GM21786 (cell line): Measurements from ENCODE around the gene GPC5.
"Not testable (repeated sequence)": the region's sequence is repeated elsewhere in the genome, so short reads cannot be mapped to it uniquely, and the experiment has no call there.

ENCODE experiments used
- ATAC-seq: cut with Tn5 transposase; IDR thresholded peaks from one replicate; pipeline ENCODE4 v1.9.1; 2021; ENCODE audit not compliant: unreplicated experiment

Gene GPC5

DNA sequence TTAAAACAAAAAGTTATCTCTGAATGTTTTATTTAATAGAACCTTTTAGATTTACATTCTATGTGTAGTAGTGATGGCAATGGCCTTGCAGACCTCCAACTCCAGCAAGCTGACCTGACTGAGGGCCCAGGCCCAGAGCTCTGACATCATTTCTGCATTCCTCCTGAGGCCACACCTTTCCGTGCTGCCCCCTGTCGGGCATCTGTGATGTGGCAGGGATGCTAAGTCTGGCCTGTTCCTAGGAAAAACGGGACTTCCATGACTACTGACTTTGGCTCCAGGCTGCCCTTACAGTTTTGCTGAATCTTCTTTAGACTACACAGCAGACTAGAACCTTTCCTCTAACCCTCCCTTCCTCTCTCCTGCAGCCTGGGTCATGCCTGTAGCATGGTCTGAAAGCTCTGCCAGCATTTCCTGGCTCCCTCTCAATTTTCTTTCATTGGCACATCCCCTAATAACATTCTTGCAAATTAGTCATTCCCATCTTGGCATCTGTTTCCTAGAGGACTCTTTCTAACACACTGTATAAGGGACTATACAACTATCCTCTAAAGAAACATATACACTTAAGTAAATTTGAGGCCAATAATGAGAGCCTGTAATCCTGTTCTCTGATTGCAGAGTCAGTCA, 249.1 kb downstream of the GPC5 start:
- ATAC-seq = peak; percentile 44

DNA sequence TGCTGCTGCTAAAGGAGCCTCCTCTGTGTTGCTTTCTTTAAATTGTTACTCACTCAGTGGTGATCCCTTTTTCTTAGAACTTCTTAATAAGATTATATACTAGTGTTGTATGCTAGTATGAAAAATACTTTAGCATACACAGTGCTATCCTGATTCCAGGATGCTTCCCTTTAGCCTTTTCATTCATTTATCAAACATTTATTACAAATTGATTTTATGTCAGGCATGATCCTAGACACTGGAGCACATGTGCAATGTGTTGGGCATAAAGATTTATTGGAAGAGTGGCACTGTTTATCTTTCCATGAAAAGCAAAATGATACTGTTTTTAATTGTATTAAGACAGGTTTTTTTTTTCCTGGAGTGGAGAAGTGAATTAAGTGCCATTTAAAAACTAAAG, 249.6 kb downstream of the GPC5 start:
- ATAC-seq = no peak

DNA sequence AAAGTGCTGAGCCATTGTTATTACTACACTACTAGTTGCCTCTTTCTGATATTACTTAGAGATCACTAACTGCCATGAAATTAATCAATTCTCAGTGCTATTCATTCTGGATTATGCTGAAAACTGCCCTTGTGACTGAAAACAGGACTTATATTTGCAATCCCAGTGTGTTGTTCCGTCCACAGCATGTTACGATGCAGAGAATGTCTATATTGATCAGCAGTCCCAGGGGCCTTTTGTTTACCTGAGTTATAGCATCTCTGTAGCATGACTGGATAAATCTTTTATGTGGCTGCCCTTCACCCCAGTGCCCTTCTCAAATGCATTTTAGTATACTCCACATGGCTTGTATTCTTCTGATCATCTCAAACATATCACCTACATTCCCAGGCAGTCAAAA, 251.0 kb downstream of the GPC5 start:
- ATAC-seq = no peak

DNA sequence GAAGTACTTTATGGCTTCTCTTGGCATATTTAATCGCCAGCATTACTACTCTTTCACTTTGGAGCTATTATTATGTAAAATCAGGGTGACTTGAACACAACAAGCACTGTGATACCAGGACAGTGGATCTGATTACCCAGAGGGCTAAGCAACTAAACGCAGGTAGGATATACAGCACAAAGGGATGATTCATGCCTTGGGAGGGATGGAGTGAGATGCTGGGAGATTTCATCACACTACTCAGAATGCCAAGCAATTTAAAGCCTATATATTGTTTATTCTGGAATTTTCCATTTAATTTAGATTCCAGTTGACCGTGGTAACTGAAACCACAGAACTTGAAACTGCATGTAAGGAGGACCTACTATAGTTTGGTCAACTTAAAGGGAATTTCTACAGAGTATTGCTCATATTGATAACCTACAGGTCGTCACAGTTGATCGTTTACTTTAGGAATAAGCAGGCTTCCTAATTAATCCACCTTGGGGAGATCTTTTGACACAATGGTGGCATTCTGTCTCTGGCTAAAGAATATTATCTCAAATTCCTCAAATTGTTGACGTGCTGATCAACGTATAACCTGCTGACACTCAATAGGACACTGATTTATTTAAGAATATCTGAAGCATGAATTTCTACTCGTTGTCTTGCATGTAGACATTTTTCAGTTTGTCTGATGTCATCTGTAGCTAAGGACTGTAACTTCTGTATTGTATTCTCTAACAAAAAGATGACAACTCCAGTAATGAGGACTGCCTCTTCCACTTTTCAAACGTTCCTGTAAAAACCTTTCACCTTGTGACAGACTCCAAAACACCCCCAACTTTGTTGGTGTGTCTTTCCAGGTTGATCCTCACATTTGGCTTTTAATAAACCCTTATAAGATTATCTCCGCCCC, 254.2 kb downstream of the GPC5 start:
- no peak for ATAC-seq

DNA sequence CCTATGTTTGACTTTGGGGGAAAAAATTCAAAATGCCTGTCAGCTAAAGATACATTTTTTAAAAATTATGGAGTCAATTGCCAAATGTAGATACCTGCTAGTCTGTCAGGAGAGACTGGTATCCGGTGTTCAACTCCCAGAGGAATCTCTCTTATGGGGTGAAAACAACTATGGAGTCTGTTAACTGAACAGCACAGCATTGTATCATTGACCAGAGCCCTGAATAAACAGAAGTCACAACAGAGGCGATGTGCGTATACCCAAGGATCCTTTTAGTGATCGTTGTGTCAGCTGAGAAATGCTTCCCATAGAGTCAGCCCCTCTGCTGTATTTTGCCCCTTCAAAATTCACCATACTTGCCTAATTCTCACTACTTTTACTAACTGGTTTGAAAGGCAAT, 257.3 kb downstream of the GPC5 start:
- ATAC-seq = no peak

- ATAC-seq = no peak
These were observed 258.9 kb downstream of the GPC5 start for GRCh38 chr13:91657283-91657682.

GRCh38 chr13:91659256-91660075, 261.0 kb downstream of the GPC5 start:
- peak; percentile 31 for ATAC-seq

DNA sequence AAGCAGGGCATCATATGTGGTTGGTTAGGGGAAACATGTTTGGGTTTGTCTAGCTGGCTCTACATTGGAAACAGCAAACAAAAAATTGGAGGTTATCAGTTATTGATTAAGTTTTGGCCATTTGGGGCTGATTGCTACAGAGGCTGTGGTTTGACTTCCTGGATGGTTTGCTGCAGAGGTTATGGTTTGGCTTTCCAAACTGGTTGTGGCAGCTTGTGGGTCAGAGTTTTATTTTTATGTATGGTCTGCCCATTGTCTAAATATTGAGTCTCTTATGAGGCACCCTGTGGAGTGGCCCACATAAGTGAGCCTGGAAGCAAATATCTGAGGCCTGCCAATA, 261.6 kb downstream of the GPC5 start:
- ATAC-seq = peak; percentile 16

DNA sequence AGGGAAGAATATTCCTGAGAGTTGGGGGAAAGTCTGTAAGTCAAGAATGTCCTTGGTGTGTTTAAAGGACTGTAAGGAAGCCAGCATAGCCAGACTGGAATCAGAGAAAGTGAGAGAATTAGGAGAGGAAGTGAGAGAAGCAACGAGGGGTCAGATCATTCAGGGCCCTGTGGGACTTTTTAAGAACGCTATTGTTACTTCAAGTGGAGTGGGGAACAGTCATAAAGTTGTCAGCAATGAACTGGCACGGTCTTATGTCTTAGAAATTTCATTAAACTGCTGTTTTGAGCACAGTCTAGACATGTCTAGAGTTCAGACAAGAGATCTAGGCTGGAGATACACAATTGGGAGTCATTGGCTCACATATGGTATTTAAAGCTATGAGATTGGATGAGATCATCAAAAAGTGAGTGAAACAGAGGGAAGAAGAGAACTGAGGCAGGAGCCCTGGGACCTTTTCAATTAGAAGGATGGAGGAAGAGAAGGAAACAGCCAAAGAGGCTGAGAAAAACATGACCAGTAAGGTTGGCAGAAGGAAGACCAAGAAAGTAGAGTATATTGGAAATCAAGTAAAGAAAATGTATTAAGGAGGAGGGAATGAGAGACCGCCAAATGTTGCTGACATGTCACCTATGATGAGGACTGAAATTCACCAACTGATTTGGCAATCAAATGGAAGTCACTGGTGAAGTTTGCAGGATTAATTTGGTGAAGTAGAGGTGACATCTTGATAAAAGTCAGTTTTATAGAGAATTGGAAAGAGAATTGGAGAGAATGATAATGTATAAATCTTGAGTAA, 263.5 kb downstream of the GPC5 start:
- peak; percentile 57 for ATAC-seq

GRCh38 chr13:91664039-91664438, 265.6 kb downstream of the GPC5 start:
- ATAC-seq = no peak

GRCh38 chr13:91667486-91667885, 269.1 kb downstream of the GPC5 start:
- no peak for ATAC-seq

- no peak for ATAC-seq
These were observed 270.6 kb downstream of the GPC5 start for GRCh38 chr13:91668866-91669495.

DNA sequence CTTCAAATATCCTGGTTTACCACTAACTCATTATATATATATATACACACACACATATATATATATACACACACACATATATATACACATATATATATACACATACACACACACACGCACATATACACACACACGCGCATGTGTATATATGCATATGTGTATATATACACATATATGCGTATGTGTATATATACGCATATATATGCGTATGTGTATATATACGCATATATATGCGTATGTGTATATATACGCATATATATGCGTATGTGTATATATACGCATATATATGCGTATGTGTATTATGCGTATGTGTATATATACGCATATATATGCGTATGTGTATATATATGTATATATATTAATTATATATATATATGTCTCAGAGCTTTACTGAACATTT, 275.9 kb downstream of the GPC5 start:
- ATAC-seq = not testable (repeated sequence)

- no peak for ATAC-seq
These were observed 286.3 kb downstream of the GPC5 start for GRCh38 chr13:91684746-91685145.

- ATAC-seq = no peak
These were observed 292.5 kb downstream of the GPC5 start for GRCh38 chr13:91690944-91691343.

GRCh38 chr13:91693466-91693865, 295.0 kb downstream of the GPC5 start:
- no peak for ATAC-seq

GRCh38 chr13:91698308-91698707, 299.9 kb downstream of the GPC5 start:
- ATAC-seq = no peak

DNA sequence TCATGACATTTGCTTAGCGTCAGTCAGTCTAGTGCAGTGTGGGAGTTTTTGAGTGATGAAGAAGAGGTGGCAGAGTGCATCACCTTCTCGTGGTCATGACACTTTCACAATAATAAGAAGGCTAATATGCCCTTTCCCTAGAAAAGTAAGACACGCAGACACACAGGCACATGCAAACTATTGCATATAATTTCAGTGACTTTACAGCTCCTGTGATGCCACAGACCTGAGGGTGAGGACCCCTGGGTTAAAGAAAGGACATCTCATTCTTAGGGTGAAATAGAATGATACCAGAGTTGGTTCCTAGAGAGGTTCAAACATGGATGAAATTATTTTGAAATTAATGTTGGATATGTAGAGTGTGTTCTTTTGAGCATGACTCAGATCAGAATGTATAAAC, 300.3 kb downstream of the GPC5 start:
- no peak for ATAC-seq

DNA sequence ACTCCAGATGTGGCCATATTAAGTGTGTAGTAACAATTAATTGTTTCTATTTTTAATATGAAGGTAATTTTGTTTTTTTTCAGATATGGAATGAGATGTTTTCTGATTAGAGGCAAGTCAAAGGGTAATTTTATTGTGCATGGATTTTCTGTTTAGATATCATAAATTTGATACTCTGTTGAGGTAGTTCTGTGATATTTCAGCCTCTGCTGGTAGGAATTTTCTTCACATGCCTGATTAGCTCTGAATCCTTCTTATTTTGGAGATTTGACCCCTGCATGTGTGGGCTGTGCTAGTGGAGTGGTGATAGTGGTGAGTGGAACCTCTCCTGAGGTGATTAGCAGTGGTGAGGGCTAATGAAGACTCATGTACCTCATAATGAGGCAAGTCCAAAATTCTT, 301.4 kb downstream of the GPC5 start:
- ATAC-seq = no peak

DNA sequence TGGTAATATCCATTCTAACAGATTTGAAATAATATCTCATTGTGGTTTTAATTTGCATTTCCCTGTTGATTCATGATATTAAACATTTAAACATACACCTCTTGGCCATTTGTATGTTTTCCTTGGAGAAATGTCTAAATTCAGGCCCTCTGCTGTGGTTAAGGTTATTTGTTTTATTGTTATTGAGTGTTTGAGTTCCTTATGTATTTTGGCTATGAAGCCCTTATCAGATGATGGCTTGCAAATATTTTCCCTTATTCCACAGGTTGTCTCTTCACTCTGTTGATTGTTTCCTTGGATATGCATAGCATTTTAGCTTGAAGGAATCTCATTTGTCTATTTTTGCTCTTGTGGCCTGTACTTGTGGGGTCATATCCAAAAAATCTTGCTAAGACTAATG, 303.6 kb downstream of the GPC5 start:
- ATAC-seq = no peak
